ENCODE data around the gene RGS18. TPM values are rescaled to one million over a fixed set of nuclear protein-coding genes. Genes with fewer than 3 reads are reported as not detected.

Gene RGS18
- total and polyA plus RNA-seq, 9 of the 15 experiments (the other 6 are each of a cell fraction or from before 2014, with no cell fraction given): 0.03 to 0.11 (median 0.05) TPM; not detected in 5

DNA sequence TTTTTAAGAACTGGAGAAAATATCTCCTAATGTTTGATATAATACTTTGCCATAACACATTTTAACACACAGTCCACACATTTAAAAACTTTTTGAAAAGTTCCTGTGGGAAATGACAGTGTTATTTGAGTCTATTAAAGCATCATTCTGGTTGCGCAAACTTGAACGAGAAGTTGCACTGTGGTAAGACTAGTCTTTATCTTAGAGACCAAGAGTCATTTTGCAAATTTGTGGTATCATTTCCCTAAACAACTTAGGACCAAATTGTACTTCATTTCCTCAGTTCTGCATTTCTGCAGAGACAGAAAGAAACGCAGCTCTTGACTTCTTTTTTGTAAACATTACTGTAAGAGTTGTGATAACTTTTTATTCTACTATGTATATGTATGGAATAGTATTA is at the start of gene RGS18 (continued):
- TF ChIP-seq KAT8 (IDR thresholded peaks at IDR 0.05; ENCODE audit: low read depth): no peak
- TF ChIP-seq, protein P1, sequence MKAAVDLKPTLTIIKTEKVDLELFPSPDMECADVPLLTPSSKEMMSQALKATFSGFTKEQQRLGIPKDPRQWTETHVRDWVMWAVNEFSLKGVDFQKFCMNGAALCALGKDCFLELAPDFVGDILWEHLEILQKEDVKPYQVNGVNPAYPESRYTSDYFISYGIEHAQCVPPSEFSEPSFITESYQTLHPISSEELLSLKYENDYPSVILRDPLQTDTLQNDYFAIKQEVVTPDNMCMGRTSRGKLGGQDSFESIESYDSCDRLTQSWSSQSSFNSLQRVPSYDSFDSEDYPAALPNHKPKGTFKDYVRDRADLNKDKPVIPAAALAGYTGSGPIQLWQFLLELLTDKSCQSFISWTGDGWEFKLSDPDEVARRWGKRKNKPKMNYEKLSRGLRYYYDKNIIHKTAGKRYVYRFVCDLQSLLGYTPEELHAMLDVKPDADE (conservative IDR thresholded peaks at IDR 0.05; ENCODE audit: control insufficient read depth, low read depth, low read length): no peak
- TF ChIP-seq SMAD2 (IDR thresholded peaks at IDR 0.05; ENCODE audit: low read depth, low read length): no peak
- TF ChIP-seq, protein P2, sequence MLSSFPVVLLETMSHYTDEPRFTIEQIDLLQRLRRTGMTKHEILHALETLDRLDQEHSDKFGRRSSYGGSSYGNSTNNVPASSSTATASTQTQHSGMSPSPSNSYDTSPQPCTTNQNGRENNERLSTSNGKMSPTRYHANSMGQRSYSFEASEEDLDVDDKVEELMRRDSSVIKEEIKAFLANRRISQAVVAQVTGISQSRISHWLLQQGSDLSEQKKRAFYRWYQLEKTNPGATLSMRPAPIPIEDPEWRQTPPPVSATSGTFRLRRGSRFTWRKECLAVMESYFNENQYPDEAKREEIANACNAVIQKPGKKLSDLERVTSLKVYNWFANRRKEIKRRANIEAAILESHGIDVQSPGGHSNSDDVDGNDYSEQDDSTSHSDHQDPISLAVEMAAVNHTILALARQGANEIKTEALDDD (IDR thresholded peaks at IDR 0.05): peak; percentile 45; the same call in 1 of the 2 replicates
- no peak for TF ChIP-seq RFX1 (IDR thresholded peaks at IDR 0.05)
- TF ChIP-seq ZNF668 (CRISPR knock-in tag; IDR thresholded peaks at IDR 0.05): no peak
- TF ChIP-seq CEBPB (tag; IDR thresholded peaks at IDR 0.05): peak; percentile 93
- TF ChIP-seq, protein P3, sequence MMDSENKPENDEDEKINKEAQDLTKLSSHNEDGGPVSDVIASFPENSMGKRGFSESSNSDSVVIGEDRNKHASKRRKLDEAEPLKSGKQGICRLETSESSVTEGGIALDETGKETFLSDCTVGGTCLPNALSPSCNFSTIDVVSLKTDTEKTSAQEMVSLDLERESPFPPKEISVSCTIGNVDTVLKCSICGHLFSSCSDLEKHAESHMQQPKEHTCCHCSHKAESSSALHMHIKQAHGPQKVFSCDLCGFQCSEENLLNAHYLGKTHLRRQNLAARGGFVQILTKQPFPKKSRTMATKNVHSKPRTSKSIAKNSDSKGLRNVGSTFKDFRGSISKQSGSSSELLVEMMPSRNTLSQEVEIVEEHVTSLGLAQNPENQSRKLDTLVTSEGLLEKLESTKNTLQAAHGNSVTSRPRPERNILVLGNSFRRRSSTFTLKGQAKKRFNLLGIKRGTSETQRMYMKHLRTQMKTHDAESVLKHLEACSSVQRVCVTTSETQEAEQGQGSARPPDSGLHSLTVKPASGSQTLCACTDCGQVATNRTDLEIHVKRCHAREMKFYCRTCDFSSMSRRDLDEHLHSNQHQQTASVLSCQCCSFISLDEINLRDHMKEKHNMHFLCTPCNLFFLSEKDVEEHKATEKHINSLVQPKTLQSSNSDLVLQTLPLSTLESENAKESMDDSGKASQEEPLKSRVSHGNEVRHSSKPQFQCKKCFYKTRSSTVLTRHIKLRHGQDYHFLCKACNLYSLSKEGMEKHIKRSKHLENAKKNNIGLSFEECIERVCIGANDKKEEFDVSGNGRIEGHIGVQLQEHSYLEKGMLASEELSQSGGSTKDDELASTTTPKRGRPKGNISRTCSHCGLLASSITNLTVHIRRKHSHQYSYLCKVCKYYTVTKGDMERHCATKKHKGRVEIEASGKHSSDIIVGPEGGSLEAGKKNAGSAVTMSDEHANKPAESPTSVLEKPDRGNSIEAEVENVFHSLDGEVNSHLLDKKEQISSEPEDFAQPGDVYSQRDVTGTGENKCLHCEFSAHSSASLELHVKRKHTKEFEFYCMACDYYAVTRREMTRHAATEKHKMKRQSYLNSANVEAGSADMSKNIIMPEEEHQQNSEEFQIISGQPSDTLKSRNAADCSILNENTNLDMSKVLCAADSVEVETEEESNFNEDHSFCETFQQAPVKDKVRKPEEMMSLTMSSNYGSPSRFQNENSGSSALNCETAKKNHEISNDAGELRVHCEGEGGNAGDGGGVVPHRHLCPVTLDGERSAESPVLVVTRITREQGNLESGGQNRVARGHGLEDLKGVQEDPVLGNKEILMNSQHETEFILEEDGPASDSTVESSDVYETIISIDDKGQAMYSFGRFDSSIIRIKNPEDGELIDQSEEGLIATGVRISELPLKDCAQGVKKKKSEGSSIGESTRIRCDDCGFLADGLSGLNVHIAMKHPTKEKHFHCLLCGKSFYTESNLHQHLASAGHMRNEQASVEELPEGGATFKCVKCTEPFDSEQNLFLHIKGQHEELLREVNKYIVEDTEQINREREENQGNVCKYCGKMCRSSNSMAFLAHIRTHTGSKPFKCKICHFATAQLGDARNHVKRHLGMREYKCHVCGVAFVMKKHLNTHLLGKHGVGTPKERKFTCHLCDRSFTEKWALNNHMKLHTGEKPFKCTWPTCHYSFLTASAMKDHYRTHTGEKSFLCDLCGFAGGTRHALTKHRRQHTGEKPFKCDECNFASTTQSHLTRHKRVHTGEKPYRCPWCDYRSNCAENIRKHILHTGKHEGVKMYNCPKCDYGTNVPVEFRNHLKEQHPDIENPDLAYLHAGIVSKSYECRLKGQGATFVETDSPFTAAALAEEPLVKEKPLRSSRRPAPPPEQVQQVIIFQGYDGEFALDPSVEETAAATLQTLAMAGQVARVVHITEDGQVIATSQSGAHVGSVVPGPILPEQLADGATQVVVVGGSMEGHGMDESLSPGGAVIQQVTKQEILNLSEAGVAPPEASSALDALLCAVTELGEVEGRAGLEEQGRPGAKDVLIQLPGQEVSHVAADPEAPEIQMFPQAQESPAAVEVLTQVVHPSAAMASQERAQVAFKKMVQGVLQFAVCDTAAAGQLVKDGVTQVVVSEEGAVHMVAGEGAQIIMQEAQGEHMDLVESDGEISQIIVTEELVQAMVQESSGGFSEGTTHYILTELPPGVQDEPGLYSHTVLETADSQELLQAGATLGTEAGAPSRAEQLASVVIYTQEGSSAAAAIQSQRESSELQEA (IDR thresholded peaks at IDR 0.05; ENCODE audit: low read depth): no peak
- no peak for TF ChIP-seq ZNF133 (CRISPR knock-in tag; IDR thresholded peaks at IDR 0.05)
- TF ChIP-seq NCOR1 (IDR thresholded peaks at IDR 0.05): no peak
- TF ChIP-seq ADNP (tag; IDR thresholded peaks at IDR 0.05): no peak
- no peak for TF ChIP-seq ZNF75A (CRISPR knock-in tag; IDR thresholded peaks at IDR 0.05)
- TF ChIP-seq, protein P4, sequence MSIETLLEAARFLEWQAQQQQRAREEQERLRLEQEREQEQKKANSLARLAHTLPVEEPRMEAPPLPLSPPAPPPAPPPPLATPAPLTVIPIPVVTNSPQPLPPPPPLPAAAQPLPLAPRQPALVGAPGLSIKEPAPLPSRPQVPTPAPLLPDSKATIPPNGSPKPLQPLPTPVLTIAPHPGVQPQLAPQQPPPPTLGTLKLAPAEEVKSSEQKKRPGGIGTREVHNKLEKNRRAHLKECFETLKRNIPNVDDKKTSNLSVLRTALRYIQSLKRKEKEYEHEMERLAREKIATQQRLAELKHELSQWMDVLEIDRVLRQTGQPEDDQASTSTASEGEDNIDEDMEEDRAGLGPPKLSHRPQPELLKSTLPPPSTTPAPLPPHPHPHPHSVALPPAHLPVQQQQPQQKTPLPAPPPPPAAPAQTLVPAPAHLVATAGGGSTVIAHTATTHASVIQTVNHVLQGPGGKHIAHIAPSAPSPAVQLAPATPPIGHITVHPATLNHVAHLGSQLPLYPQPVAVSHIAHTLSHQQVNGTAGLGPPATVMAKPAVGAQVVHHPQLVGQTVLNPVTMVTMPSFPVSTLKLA (conservative IDR thresholded peaks at IDR 0.05): no peak
- TF ChIP-seq, protein P5, sequence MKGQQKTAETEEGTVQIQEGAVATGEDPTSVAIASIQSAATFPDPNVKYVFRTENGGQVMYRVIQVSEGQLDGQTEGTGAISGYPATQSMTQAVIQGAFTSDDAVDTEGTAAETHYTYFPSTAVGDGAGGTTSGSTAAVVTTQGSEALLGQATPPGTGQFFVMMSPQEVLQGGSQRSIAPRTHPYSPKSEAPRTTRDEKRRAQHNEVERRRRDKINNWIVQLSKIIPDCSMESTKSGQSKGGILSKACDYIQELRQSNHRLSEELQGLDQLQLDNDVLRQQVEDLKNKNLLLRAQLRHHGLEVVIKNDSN (CRISPR knock-in tag; IDR thresholded peaks at IDR 0.05): no peak
- TF ChIP-seq SETDB1 (IDR thresholded peaks at IDR 0.05; ENCODE audit: low read length): no peak
- peak; percentile 53; the same call in 1 of the 2 replicates for TF ChIP-seq TCF3 (CRISPR knock-in tag; IDR thresholded peaks at IDR 0.05)
- TF ChIP-seq EHMT2 (IDR thresholded peaks at IDR 0.05): no peak
- no peak for TF ChIP-seq BCOR (IDR thresholded peaks at IDR 0.05)
- TF ChIP-seq KLF16 (IDR thresholded peaks at IDR 0.05): no peak
